SK-N-SH (cell line): ENCODE data around the gene SLC7A1.

Experiments used
- CTCF ChIP-seq: fragments of 200-600 bp; sonication (generic); IDR thresholded peaks from 2 replicates; pipeline ENCODE4 v1.6.1; 2017; ENCODE audit warnings: antibody characterized with exemption, mild to moderate bottlenecking, moderate library complexity
- EZH2phosphoT487 ChIP-seq: fragments of 200-600 bp; sonication (generic); IDR thresholded peaks from 2 replicates; pipeline ENCODE4 v1.6.1; 2017; ENCODE audit warnings: low read depth, mixed run types, mild to moderate bottlenecking, antibody characterized with exemption, moderate library complexity, borderline replicate concordance
- MXI1 ChIP-seq: IDR thresholded peaks from 2 replicates; pipeline ENCODE4 v1.6.1; 2012; ENCODE audit warnings: mild to moderate bottlenecking, low read depth, low read length, improper control_type of control experiment
- RCOR1 ChIP-seq: fragments of 150-350 bp; IDR thresholded peaks from 2 replicates; pipeline ENCODE4 v1.6.1; 2017; ENCODE audit warnings: antibody characterized with exemption, low read length
- YY1 ChIP-seq: IDR thresholded peaks from 2 replicates; pipeline ENCODE4 v1.4.0; 2012; ENCODE audit warnings: low read depth, mild to moderate bottlenecking

- TF ChIP-seq YY1 (no peak), RCOR1 (no peak), EZH2phosphoT487 (no peak), CTCF (no peak), MXI1 (no peak)
These were observed 18.9 kb downstream of the SLC7A1 start for GRCh38 chr13:29576581-29576980.
